Osteoblast (primary cell): ENCODE data around the gene ZBP1. TPM values are rescaled to one million over a fixed set of nuclear protein-coding genes. Genes with fewer than 3 reads are reported as not detected.

Source experiments
- DNase-seq: peaks from one replicate; pipeline ENCODE4 v3.0.0; 2011; ENCODE audit warnings: low spot score, mixed read lengths; ENCODE audit not compliant: insufficient read length; ENCODE audit errors: missing footprints
- H2AFZ ChIP-seq: 2 replicates; pipeline ENCODE4 v1.6.0; 2011; ENCODE audit warnings: mild to moderate bottlenecking, low read length
- H3K27ac ChIP-seq: 2 replicates; pipeline ENCODE4 v1.5.1; 2011; ENCODE audit warnings: mild to moderate bottlenecking, low read depth, low read length, moderate library complexity
- H3K27me3 ChIP-seq: 2 replicates; pipeline ENCODE4 v1.6.0; 2012; ENCODE audit warnings: mild to moderate bottlenecking, control low read depth, inconsistent platforms, low read length, moderate library complexity; ENCODE audit not compliant: insufficient read depth
- H3K36me3 ChIP-seq: 2 replicates; pipeline ENCODE4 v1.5.1; 2011; ENCODE audit warnings: mild to moderate bottlenecking, low read length, control low read depth, moderate library complexity; ENCODE audit not compliant: insufficient read depth
- H3K4me1 ChIP-seq: 2 replicates; pipeline ENCODE4 v1.5.1; 2011; ENCODE audit warnings: mild to moderate bottlenecking, low read length, control low read depth, moderate library complexity; ENCODE audit not compliant: insufficient read depth
- H3K4me2 ChIP-seq: 2 replicates; pipeline ENCODE4 v1.6.0; 2011; ENCODE audit warnings: mild to moderate bottlenecking, low read length; ENCODE audit not compliant: insufficient read depth
- H3K4me3 ChIP-seq: fragments of 200-600 bp; sonication (generic); 3 replicates; pipeline ENCODE4 v1.5.1; 2012; ENCODE audit warnings: mild to moderate bottlenecking, low read length, inconsistent platforms; ENCODE audit not compliant: insufficient read depth
- H3K79me2 ChIP-seq: 2 replicates; pipeline ENCODE4 v1.6.0; 2012; ENCODE audit warnings: mild to moderate bottlenecking, low read length, control low read depth, inconsistent platforms; ENCODE audit not compliant: insufficient read depth
- H3K9me3 ChIP-seq: 2 replicates; pipeline ENCODE4 v1.5.1; 2011; ENCODE audit warnings: low read depth, low read length, control low read depth
- H4K20me1 ChIP-seq: 2 replicates; pipeline ENCODE4 v1.6.0; 2012; ENCODE audit warnings: mild to moderate bottlenecking, low read length, control low read depth; ENCODE audit not compliant: insufficient read depth
- CTCF ChIP-seq: IDR thresholded peaks from 2 replicates; pipeline ENCODE4 v1.5.1; 2011; ENCODE audit warnings: mild to moderate bottlenecking, low read depth, low read length, moderate library complexity; ENCODE audit errors: extremely low read depth
- total RNA-seq: library from RNA; depleted of rRNA; stranded (reverse); fragments of >200 nt; gene quantifications from 2 replicates; pipeline ENCODE4 v1.2.3, GENCODE V29; 2012

Gene ZBP1
- total RNA-seq, 1 donor, result not detected

DNA sequence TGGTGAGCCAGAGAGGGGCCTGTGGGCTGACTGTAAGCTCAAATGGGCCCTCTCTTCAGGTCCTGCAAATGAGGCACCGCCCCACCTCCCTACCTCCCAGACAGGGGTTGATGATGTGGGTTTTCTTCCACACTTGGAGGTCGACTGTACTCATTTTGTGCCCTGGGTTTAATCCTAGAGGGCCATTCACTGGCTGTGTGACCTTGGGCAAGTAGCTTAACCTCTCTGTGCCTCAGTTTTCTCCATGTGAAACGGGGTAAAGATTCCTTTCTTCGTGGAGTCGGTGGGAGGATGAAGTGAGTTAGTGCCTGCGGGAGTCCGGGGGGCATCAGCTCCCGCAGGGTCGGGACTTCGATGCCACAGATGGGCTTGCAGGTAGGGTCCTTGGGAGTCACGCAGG lies 23.9 kb downstream of the ZBP1 start:
- Histone ChIP-seq H2AFZ (no peak overlapping the region), H3K4me2 (no peak overlapping the region), H3K9me3 (no peaks in the 10 kb centered on the region), H3K27me3 (no peaks in the 10 kb centered on the region), H3K4me3 (no peak overlapping the region), H3K4me1 (no peaks in the 10 kb centered on the region), H3K36me3 (no peaks in the 10 kb centered on the region), H3K27ac (no peak overlapping the region), H4K20me1 (no peaks in the 10 kb centered on the region), H3K79me2 (no peaks in the 10 kb centered on the region)
- DNase-seq, result peak; percentile 36
- no peak for TF ChIP-seq CTCF

DNA sequence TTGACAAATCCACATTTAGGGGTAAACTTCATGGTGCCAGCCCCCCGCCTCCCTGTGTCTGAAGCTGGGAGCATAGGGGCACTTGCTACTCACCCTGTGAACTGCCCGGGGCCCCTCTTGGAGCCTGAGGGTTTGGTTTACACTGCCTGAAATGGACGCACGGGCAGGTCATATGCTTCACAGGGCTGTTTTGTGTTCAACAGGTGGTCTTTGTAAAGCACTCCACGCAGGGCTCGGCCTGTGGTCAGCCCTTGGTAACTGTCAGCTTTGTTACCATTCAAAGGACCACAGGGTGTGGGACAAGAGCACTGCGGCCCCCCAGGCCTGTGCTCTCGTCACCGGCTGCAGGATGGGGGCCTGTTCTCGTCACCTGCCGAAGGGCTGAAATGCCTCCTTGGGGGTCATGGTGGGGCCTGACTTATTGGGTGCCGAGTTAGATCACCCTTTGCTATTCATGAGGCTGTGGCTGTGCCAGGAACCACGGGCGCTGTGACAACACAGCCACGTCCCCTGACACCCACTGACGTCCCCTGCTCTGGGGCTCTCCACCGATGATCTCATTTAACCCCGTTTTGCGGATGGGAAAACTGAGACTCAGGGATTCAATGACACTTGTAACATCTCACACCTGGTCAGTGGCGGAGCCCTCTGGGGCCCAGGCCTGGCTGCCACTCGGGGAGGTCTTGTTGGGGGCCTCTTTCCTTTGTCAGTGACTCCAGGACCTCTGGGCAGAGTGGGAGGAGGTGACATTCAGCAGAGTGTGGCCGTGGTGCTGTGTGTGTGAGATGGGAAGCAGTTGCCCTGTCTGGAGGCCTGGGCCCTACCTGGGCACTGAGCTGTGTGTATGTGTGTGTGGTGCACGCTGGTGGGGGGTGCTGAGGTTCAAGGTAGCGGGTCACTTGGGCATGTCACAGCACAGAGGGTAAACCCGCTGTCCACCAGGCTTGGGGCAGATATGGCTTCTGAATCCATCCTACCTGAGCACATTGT lies 24.9 kb downstream of the ZBP1 start:
- Histone ChIP-seq H3K27me3 (no peaks in the 10 kb centered on the region), H3K4me2 (no peak overlapping the region), H3K79me2 (no peaks in the 10 kb centered on the region), H3K36me3 (no peaks in the 10 kb centered on the region), H3K9me3 (no peaks in the 10 kb centered on the region), H3K4me3 (no peak overlapping the region), H4K20me1 (no peaks in the 10 kb centered on the region), H3K4me1 (no peaks in the 10 kb centered on the region), H3K27ac (no peak overlapping the region), H2AFZ (no peak overlapping the region)
- TF ChIP-seq CTCF, result no peak
- peak; percentile 83 for DNase-seq

DNA sequence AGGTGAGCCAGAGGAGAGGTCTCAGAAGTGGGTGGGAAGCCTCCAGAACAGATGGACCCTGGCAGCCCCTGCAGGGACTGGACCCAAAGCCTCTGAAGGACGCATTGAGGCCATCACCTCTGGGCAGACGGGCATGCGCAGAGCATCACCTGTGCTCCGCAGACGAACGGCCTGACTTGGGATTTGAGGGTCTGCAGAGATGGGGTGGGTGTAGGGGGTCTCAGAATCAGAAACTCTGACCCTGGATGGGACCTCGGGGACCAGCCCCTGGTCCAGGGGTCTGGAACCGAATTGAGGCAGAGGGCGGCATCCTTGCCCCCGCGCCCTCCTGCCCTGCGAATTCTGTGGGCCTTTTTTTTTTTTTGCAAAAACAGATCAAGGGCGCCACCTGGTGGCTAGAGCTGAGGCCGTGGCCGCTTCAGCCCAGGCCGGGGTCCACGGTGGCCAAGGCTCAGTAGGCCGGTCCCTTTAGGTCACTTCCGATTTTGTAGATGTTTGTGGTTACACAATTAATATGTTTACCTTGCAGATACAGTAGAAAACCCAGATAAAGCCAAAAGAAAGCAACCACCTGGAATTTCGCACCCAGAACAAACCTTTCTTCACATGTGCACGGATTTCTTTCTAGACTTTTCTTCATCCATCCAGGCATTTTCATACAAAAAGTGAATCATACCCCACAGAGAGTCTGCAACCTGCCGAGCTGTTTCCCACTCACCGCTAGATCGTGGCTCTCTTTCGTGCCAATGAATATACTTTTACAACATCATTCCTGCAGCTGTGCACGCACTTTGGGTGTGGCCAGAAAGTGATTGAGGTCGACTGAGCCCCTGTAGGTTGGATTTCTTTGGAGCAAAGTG lies 25.9 kb downstream of the ZBP1 start:
- DNase-seq, result peak; percentile 96

More for the DNA sequence above, 25.9 kb downstream of the ZBP1 start:
- TF ChIP-seq CTCF, result peak; percentile 76
- Histone ChIP-seq H3K36me3 (no peaks in the 10 kb centered on the region), H4K20me1 (no peaks in the 10 kb centered on the region), H3K79me2 (no peaks in the 10 kb centered on the region), H3K4me1 (no peaks in the 10 kb centered on the region), H3K4me2 (no peak overlapping the region), H3K9me3 (no peaks in the 10 kb centered on the region), H2AFZ (no peak overlapping the region), H3K27me3 (no peaks in the 10 kb centered on the region), H3K27ac (no peak overlapping the region), H3K4me3 (no peak overlapping the region)
